ENCODE results near the gene BIRC6.

GRCh38 chr2:32404691-32405090 is 47.9 kb downstream of the BIRC6 start:
- TF ChIP-seq MAX (CRISPR knock-in tag; IDR thresholded peaks at IDR 0.05) (no peak), CTCF (IDR thresholded peaks at IDR 0.05) (no peak), ZNF423 (CRISPR knock-in tag; IDR thresholded peaks at IDR 0.05) (no peak), STAT6 (CRISPR knock-in tag; conservative IDR thresholded peaks at IDR 0.05; ENCODE audit: low read depth) (no peak), E2F5 (CRISPR knock-in tag; IDR thresholded peaks at IDR 0.05) (no peak), JUN (CRISPR knock-in tag; IDR thresholded peaks at IDR 0.05) (no peak), NFE2L1 (CRISPR knock-in tag; IDR thresholded peaks at IDR 0.05) (no peak)
